Right renal cortex interstitium (tissue), 3 donors: ENCODE data around the gene ACTG2. TPM values are rescaled to one million over a fixed set of nuclear protein-coding genes. Genes with fewer than 3 reads are reported as not detected.

Experiments
- DNase-seq, 3 donors: peaks; one replicate each; pipeline ENCODE4 v3.0.0-alpha.2; 2013; ENCODE audit warnings: low read depth in 3 of 3, low spot score in 2 of 3
- polyA plus RNA-seq, 3 donors: library from polyadenylated mRNA; unstranded; fragments of 120-200 nt; gene quantifications; one replicate each; pipeline ENCODE4 v1.2.1, GENCODE V29; 2013; ENCODE audit not compliant: insufficient read length in 3 of 3

ACTG2 gene
- polyA plus RNA-seq, 3 donors, result 0.64 to 0.93 (median 0.65) TPM

DNA sequence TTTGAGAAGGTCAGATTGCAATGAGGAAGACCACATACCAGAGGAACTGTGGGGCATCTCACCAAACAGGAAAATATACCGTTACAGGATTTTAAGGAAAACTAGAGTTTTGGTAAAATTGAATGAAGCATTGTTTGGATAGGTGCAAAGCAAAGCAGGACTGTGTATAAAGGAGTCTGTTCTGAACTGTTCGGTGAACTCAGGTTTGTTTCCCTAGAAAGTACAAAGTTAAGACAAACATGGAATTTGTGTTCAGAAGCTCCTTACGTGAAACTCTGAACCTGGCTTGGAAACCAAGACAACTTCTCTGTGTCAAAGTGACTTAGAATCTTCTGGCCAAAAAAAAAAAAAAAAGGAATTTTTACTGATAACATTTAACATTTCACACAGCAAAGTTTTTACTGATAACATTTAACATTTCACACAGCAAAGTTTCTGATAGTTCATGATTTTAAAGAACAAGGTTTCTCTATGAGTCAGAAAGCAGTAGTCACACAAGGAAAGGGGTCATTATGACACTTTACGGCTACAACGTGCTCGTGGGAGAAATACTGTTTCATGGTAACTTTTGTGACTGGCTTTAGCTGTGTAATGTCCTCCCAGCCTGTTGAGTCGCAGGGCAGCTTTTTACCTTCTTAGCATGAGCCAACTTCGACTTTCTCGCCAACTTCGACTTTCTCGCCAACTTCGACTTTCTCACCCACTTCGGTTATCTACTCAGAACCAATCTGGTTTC, 70.7 kb downstream of the ACTG2 start:
- no peak for DNase-seq

DNA sequence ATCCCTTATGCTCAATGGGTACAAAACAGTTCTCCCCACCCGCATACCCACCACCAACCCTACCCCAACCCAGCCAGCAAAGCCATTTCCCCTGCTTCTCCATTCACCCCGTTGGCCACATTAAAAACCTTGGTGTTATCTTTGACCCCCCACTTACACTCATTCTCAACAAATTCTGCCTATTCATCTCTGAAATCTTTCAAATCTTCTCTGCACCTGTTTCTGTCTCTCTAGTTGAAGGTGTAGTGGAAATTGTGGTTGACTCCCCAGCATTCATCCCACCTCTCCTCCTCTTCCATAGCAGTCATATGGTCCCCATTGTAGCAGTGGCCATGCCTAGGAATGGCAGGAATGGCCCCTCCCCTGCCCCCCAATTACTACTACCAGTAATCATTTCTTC, 71.4 kb downstream of the ACTG2 start:
- DNase-seq, result no peak

DNA sequence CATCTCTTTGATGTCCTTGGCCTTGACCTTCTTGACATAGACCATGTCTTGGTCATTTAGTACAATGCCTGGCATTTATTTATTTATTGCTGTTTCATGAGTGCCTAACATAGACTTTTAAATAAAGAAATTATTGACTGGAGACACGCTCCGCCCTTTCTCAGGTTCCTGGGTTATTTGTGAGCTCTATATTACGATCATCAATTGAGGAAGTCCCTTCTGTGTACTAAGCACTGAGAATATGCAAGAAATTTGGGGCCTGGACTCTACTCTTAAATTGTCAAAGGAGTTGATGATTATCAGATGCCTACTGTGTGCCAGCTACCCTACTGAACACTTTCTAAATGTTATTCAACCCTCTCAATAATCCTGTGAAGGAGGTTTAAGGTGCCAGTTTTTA, 72.2 kb downstream of the ACTG2 start:
- DNase-seq, result no peak

DNA sequence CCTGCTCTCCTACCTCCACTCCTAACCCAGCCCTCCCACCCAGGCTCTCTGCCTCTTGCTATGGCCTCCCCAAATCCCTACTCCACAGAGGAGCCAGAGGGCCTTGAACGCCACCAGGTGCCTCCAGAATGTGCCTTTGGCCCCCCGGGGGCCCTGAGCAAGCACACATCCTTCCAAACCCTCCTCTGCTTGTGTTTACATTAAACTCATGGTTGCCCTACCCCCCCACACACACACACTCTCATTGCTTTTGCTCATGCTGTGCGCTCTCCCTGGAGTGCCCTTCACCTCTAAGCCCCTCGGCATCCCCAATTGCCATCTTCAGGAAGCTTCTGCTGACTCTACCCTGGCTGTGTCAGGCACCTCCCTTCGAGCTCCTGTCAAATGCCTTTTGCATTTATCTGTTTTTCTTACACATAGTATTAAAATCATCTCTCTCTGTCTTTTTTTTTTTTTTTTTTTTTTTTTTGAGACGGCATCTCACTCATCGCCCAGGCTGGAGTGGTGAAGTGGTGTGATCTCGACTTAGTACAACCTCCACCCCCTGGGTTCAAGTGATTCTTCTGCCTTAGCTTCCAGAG, 75.6 kb downstream of the ACTG2 start:
- DNase-seq, result no peak

DNA sequence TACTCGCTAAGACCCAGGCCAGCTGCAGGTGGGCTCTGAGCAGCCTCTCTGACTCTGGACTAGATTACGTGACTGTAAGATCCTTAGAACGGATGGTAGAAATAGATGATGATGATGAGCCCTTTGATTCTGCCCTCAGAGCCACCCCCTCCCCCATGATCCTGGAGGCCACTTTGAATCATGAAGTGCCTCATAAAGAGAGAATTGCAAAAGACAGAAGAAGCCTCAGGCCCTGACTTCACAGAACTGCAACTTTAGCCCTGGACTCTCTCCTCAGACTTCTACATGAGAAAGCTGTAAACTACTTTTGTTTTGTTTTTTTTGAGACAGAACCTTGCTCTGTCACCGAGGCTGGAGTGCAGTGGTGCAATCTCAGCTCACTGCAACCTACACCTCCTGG, 76.5 kb downstream of the ACTG2 start:
- no peak for DNase-seq

Other genes starting within 250 kb of the ACTG2 start
- 10 to 100 TPM; 71.6 to 87.9 (median 78.6) TPM for gene TPRKB, start 155.7 kb upstream of the ACTG2 start, polyA plus RNA-seq
- gene DUSP11, start 112.9 kb upstream of the ACTG2 start, polyA plus RNA-seq, result 10 to 100 TPM; 32.3 to 33.8 (median 33.3) TPM
- gene C2orf78, start 108.8 kb upstream of the ACTG2 start, polyA plus RNA-seq, result not detected
- gene STAMBP, start 64.0 kb upstream of the ACTG2 start, polyA plus RNA-seq, result 10 to 100 TPM; 62.4 to 69.3 (median 64.2) TPM
- gene DGUOK, start 33.9 kb downstream of the ACTG2 start, polyA plus RNA-seq, result 10 to 100 TPM; 59.3 to 66.9 (median 61.7) TPM
- 10 to 100 TPM; 22.3 to 22.9 (median 22.6) TPM for gene TET3, start 91.9 kb downstream of the ACTG2 start, polyA plus RNA-seq